ENCODE data around the gene CPED1. TPM values are rescaled to one million over a fixed set of nuclear protein-coding genes. Genes with fewer than 3 reads are reported as not detected.

CPED1 gene
- total RNA-seq, 3 donors from 2014 or later (not counting 1 experiment from before 2014, with no cell fraction given), result 0.50 to 1.3 (median 0.96) TPM

DNA sequence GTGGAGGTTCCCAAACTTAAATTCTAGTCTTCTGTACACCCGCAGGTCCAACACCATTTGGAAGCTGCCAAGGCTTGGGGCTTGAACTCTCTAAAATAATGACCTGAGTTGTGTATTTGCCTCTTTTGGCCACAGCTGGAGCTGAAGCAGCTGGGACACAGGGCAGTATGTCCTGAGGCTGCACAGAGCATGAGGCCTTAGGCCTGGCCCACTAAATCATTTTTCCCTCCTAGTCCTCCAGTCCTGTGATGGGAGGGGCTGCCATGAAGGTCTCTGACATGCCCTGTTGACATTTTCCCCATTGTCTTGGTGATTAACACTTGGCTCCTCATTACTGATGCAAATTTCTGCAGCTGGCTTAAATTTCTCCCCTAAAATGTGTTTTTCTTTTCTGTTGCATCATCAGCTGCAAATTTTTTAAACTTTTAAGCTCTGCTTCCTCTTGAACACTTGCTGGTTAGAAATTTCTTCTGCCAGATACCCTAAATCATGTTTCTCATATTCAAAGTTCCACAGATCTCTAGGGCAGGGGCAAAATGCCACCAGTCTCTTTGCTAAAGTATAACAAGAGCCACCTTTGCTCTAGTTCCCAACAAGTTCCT, 296.7 kb downstream of the CPED1 start:
- H3K36me3 Mint-ChIP-seq, result peaks cover 8% of the 10 kb centered on the region
- WGBS (ENCODE audit: insufficient coverage), result 83% methylated on average over 1 of the region's 1 CpG
- no peaks in the 10 kb centered on the region for H3K36me3 ChIP-seq (ENCODE audit: control insufficient read depth, insufficient read depth, low read length)
- no peak overlapping the region for H3K27ac ChIP-seq (ENCODE audit: low read length)
- intact Hi-C loops (cut with micrococcal nuclease), result no loop called here
- no peaks in the 10 kb centered on the region for H3K27me3 ChIP-seq (ENCODE audit: control insufficient read depth, insufficient read depth, low read length)
- peaks cover 6% of the 10 kb centered on the region for H3K9me3 ChIP-seq (ENCODE audit: control insufficient read depth, insufficient read depth, low read length)
- no peaks in the 10 kb centered on the region for H3K4me1 ChIP-seq (ENCODE audit: control insufficient read depth, insufficient read depth, low read length)
- H3K4me3 Mint-ChIP-seq, result no peak overlapping the region
- H3K4me3 ChIP-seq (ENCODE audit: low read length), result no peak overlapping the region
- no peak for ATAC-seq
- DNase-seq, result no peak
- no peaks in the 10 kb centered on the region for H3K4me1 Mint-ChIP-seq
- H3K27ac Mint-ChIP-seq, result no peak overlapping the region
- peaks cover 10 to 11% of the 10 kb centered on the region in 2 donors for H3K27me3 Mint-ChIP-seq (ENCODE audit: low read depth in 2 of 2)
- peaks cover 0 to 3% of the 10 kb centered on the region in 2 donors for H3K9me3 Mint-ChIP-seq
- no peak for TF ChIP-seq CTCF (IDR thresholded peaks at IDR 0.05)

GRCh38 chr7:121286186-121286585, 297.7 kb downstream of the CPED1 start:
- Histone ChIP-seq H3K4me1 (ENCODE audit: control insufficient read depth, insufficient read depth, low read length) (no peaks in the 10 kb centered on the region), H3K4me3 (ENCODE audit: low read length) (no peak overlapping the region), H3K27me3 (ENCODE audit: control insufficient read depth, insufficient read depth, low read length) (no peaks in the 10 kb centered on the region), H3K36me3 (ENCODE audit: control insufficient read depth, insufficient read depth, low read length) (no peaks in the 10 kb centered on the region), H3K27ac (ENCODE audit: low read length) (no peak overlapping the region), H3K9me3 (ENCODE audit: control insufficient read depth, insufficient read depth, low read length) (peaks cover 6% of the 10 kb centered on the region)
- Mint-ChIP-seq H3K4me3 (no peak overlapping the region), H3K4me1 (no peaks in the 10 kb centered on the region), H3K27ac (no peak overlapping the region), H3K36me3 (peaks cover 8% of the 10 kb centered on the region), H3K27me3 (ENCODE audit: low read depth in 2 of 2) (peaks cover 10 to 11% of the 10 kb centered on the region in 2 donors), H3K9me3 (peaks cover 0 to 3% of the 10 kb centered on the region in 2 donors)
- 84% methylated on average over 2 of the region's 2 CpGs for WGBS (ENCODE audit: insufficient coverage)
- DNase-seq, result no peak
- TF ChIP-seq CTCF (IDR thresholded peaks at IDR 0.05), result no peak
- intact Hi-C loops (cut with micrococcal nuclease), result no loop called here
- ATAC-seq, result no peak

- intact Hi-C loops (cut with micrococcal nuclease), result no loop called here
- peaks cover 8% of the 10 kb centered on the region for H3K36me3 Mint-ChIP-seq
- no peaks in the 10 kb centered on the region for H3K4me1 Mint-ChIP-seq
- H3K4me3 ChIP-seq (ENCODE audit: low read length), result no peak overlapping the region
- no peaks in the 10 kb centered on the region for H3K27me3 ChIP-seq (ENCODE audit: control insufficient read depth, insufficient read depth, low read length)
- peaks cover 0 to 3% of the 10 kb centered on the region in 2 donors for H3K9me3 Mint-ChIP-seq
- WGBS (ENCODE audit: insufficient coverage), result 66% methylated on average over 3 of the region's 6 CpGs
- no peak for TF ChIP-seq CTCF (IDR thresholded peaks at IDR 0.05)
- no peaks in the 10 kb centered on the region for H3K4me1 ChIP-seq (ENCODE audit: control insufficient read depth, insufficient read depth, low read length)
- no peaks in the 10 kb centered on the region for H3K36me3 ChIP-seq (ENCODE audit: control insufficient read depth, insufficient read depth, low read length)
- no peak for DNase-seq
- H3K9me3 ChIP-seq (ENCODE audit: control insufficient read depth, insufficient read depth, low read length), result peaks cover 6% of the 10 kb centered on the region
- H3K27ac ChIP-seq (ENCODE audit: low read length), result no peak overlapping the region
- no peak for ATAC-seq
- no peak overlapping the region for H3K27ac Mint-ChIP-seq
- peaks cover 10 to 11% of the 10 kb centered on the region in 2 donors for H3K27me3 Mint-ChIP-seq (ENCODE audit: low read depth in 2 of 2)
- no peak overlapping the region for H3K4me3 Mint-ChIP-seq
Observed at GRCh38 chr7:121286742-121287734, 298.5 kb downstream of the CPED1 start.

All from natural killer cell (primary cell).